HEK293 (cell line): Measurements from ENCODE around the gene LRRC51.
A peak's percentile ranks its signal among the peaks of the same experiment; 100 is the strongest.

ENCODE experiments used
- CTCF ChIP-seq: fragments of 450-650 bp; formaldehyde crosslinking; IDR thresholded peaks from 2 replicates; pipeline ENCODE4 v1.5.1; 2016; ENCODE audit warnings: missing biosample characterization, missing genetic modification characterization
- FEZF1 ChIP-seq: fragments of 450-650 bp; formaldehyde crosslinking; IDR thresholded peaks from 2 replicates; pipeline ENCODE4 v1.5.1; 2016; ENCODE audit warnings: missing biosample characterization, missing genetic modification characterization
- GLIS1 ChIP-seq: fragments of 450-650 bp; formaldehyde crosslinking; IDR thresholded peaks from 2 replicates; pipeline ENCODE4 v1.5.1; 2016; ENCODE audit warnings: missing biosample characterization, missing genetic modification characterization
- GLIS2 ChIP-seq: fragments of 450-650 bp; formaldehyde crosslinking; IDR thresholded peaks from 2 replicates; pipeline ENCODE4 v1.5.1; 2016; ENCODE audit warnings: missing biosample characterization, missing genetic modification characterization
- HOXC10 ChIP-seq: sonication (generic); formaldehyde crosslinking; IDR thresholded peaks from 2 replicates; pipeline ENCODE4 v1.8.1; 2023; ENCODE audit warnings: mild to moderate bottlenecking, missing genetic modification reagents
- HOXD13 ChIP-seq: sonication (generic); formaldehyde crosslinking; IDR thresholded peaks from 2 replicates; pipeline ENCODE4 v1.8.0; 2022; ENCODE audit warnings: missing genetic modification reagents, borderline replicate concordance
- KLF16 ChIP-seq: fragments of 450-650 bp; formaldehyde crosslinking; IDR thresholded peaks from 2 replicates; pipeline ENCODE4 v1.5.1; 2017; ENCODE audit warnings: missing biosample characterization, missing genetic modification characterization
- PRDM6 ChIP-seq: fragments of 450-650 bp; formaldehyde crosslinking; IDR thresholded peaks from 2 replicates; pipeline ENCODE4 v1.5.1; 2017; ENCODE audit warnings: missing biosample characterization, missing genetic modification characterization
- YY1 ChIP-seq: fragments of 450-650 bp; formaldehyde crosslinking; IDR thresholded peaks from 2 replicates; pipeline ENCODE4 v1.5.1; 2018; ENCODE audit warnings: missing biosample characterization, missing genetic modification characterization
- ZBTB21 ChIP-seq: fragments of 450-650 bp; formaldehyde crosslinking; IDR thresholded peaks from 2 replicates; pipeline ENCODE4 v1.5.1; 2017; ENCODE audit warnings: missing biosample characterization, missing genetic modification characterization
- ZFP37 ChIP-seq: fragments of 450-650 bp; formaldehyde crosslinking; IDR thresholded peaks from 2 replicates; pipeline ENCODE4 v1.5.1; 2016; ENCODE audit warnings: missing biosample characterization, missing genetic modification characterization
- ZNF10 ChIP-seq: fragments of 450-650 bp; formaldehyde crosslinking; IDR thresholded peaks from 2 replicates; pipeline ENCODE4 v1.5.1; 2017; ENCODE audit warnings: missing biosample characterization, missing genetic modification characterization
- ZNF114 ChIP-seq: fragments of 450-650 bp; formaldehyde crosslinking; IDR thresholded peaks from 2 replicates; pipeline ENCODE4 v1.5.0; 2017; ENCODE audit warnings: missing biosample characterization, missing genetic modification characterization
- ZNF133 ChIP-seq: fragments of 450-650 bp; formaldehyde crosslinking; IDR thresholded peaks from 2 replicates; pipeline ENCODE4 v1.5.1; 2016; ENCODE audit warnings: missing biosample characterization, missing genetic modification characterization
- ZNF2 ChIP-seq: fragments of 450-650 bp; formaldehyde crosslinking; IDR thresholded peaks from 2 replicates; pipeline ENCODE4 v1.5.1; 2016; ENCODE audit warnings: missing biosample characterization, missing genetic modification characterization
- ZNF223 ChIP-seq: fragments of 450-650 bp; formaldehyde crosslinking; IDR thresholded peaks from 2 replicates; pipeline ENCODE4 v1.5.1; 2016; ENCODE audit warnings: missing biosample characterization, missing genetic modification characterization
- ZNF23 ChIP-seq: fragments of 450-650 bp; formaldehyde crosslinking; IDR thresholded peaks from 2 replicates; pipeline ENCODE4 v1.5.1; 2016; ENCODE audit warnings: missing biosample characterization, missing genetic modification characterization, borderline replicate concordance
- ZNF266 ChIP-seq: fragments of 450-650 bp; formaldehyde crosslinking; IDR thresholded peaks from 2 replicates; pipeline ENCODE4 v1.5.1; 2016; ENCODE audit warnings: missing biosample characterization, missing genetic modification characterization, low read depth
- ZNF292 ChIP-seq: fragments of 450-650 bp; formaldehyde crosslinking; IDR thresholded peaks from 2 replicates; pipeline ENCODE4 v1.5.1; 2016; ENCODE audit warnings: low read depth, missing biosample characterization, missing genetic modification characterization, borderline replicate concordance
- ZNF394 ChIP-seq: fragments of 450-650 bp; formaldehyde crosslinking; IDR thresholded peaks from 2 replicates; pipeline ENCODE4 v1.5.1; 2016; ENCODE audit warnings: missing biosample characterization, missing genetic modification characterization, mild to moderate bottlenecking, moderate library complexity, borderline replicate concordance
- ZNF416 ChIP-seq: fragments of 450-650 bp; formaldehyde crosslinking; IDR thresholded peaks from 2 replicates; pipeline ENCODE4 v1.5.1; 2016; ENCODE audit warnings: missing biosample characterization, missing genetic modification characterization
- ZNF426 ChIP-seq: fragments of 450-650 bp; formaldehyde crosslinking; IDR thresholded peaks from 2 replicates; pipeline ENCODE4 v1.5.1; 2017; ENCODE audit warnings: missing biosample characterization, missing genetic modification characterization, mild to moderate bottlenecking, inconsistent platforms, moderate library complexity
- ZNF433 ChIP-seq: fragments of 450-650 bp; formaldehyde crosslinking; IDR thresholded peaks from 2 replicates; pipeline ENCODE4 v1.5.1; 2016; ENCODE audit warnings: missing biosample characterization, missing genetic modification characterization, low read depth
- ZNF488 ChIP-seq: fragments of 450-650 bp; formaldehyde crosslinking; IDR thresholded peaks from 2 replicates; pipeline ENCODE4 v1.5.1; 2016; ENCODE audit warnings: missing biosample characterization, missing genetic modification characterization
- ZNF555 ChIP-seq: fragments of 450-650 bp; formaldehyde crosslinking; conservative IDR thresholded peaks from 2 replicates; pipeline ENCODE4 v1.5.1; 2017; ENCODE audit warnings: missing biosample characterization, mild to moderate bottlenecking, missing genetic modification characterization, inconsistent platforms
- ZNF561 ChIP-seq: fragments of 450-650 bp; IDR thresholded peaks from 2 replicates; pipeline ENCODE4 v1.5.1; 2018; ENCODE audit warnings: missing biosample characterization, missing genetic modification characterization, borderline replicate concordance
- ZNF580 ChIP-seq: fragments of 450-650 bp; formaldehyde crosslinking; IDR thresholded peaks from 2 replicates; pipeline ENCODE4 v1.5.1; 2016; ENCODE audit warnings: missing biosample characterization, missing genetic modification characterization
- ZNF623 ChIP-seq: fragments of 450-650 bp; formaldehyde crosslinking; IDR thresholded peaks from 2 replicates; pipeline ENCODE4 v1.5.1; 2016; ENCODE audit warnings: missing biosample characterization, missing genetic modification characterization
- ZNF639 ChIP-seq: fragments of 450-650 bp; formaldehyde crosslinking; IDR thresholded peaks from 2 replicates; pipeline ENCODE4 v1.5.1; 2016; ENCODE audit warnings: missing biosample characterization, missing genetic modification characterization
- ZNF660 ChIP-seq: fragments of 450-650 bp; IDR thresholded peaks from 2 replicates; pipeline ENCODE4 v1.5.1; 2018; ENCODE audit warnings: missing biosample characterization, mild to moderate bottlenecking, missing genetic modification characterization
- ZNF670 ChIP-seq: fragments of 450-650 bp; formaldehyde crosslinking; IDR thresholded peaks from 2 replicates; pipeline ENCODE4 v1.5.1; 2016; ENCODE audit warnings: missing biosample characterization, missing genetic modification characterization, low read depth
- ZNF776 ChIP-seq: fragments of 450-650 bp; formaldehyde crosslinking; IDR thresholded peaks from 2 replicates; pipeline ENCODE4 v1.5.0; 2017; ENCODE audit warnings: missing biosample characterization, missing genetic modification characterization, borderline replicate concordance
- TF ChIP-seq, protein P1 (sequence below): fragments of 450-650 bp; formaldehyde crosslinking; IDR thresholded peaks from 2 replicates; pipeline ENCODE4 v1.5.1; 2016; ENCODE audit warnings: missing biosample characterization, missing genetic modification characterization

LRRC51 gene

GRCh38 chr11:72080326-72081183 lies at the start of gene LRRC51, which contains the start of gene NUMA1 (continued):
- TF ChIP-seq ZFP37 (no peak), ZNF776 (tag by site-specific recombination) (no peak), HOXD13 (CRISPR knock-in tag) (no peak), ZNF2 (tag by site-specific recombination) (0 out of 2 replicates have a peak, but pooled peaks have one; percentile 36), YY1 (tag by site-specific recombination) (no peak), PRDM6 (tag by site-specific recombination) (no peak), ZNF660 (no peak), ZNF670 (tag by site-specific recombination) (no peak), ZNF114 (tag by site-specific recombination) (no peak), ZBTB21 (tag by site-specific recombination) (peak; percentile 95), CTCF (tag by site-specific recombination) (no peak), ZNF133 (tag by site-specific recombination) (no peak), ZNF223 (tag by site-specific recombination) (no peak), ZNF639 (tag by site-specific recombination) (no peak), ZNF10 (tag by site-specific recombination) (no peak), FEZF1 (tag by site-specific recombination) (no peak), ZNF580 (0 out of 2 replicates have a peak, but pooled peaks have one; percentile 19), ZNF488 (tag by site-specific recombination) (no peak), ZNF394 (tag by site-specific recombination) (no peak), ZNF555 (no peak), ZNF266 (no peak), ZNF426 (tag by site-specific recombination) (no peak), ZNF416 (tag by site-specific recombination) (no peak), ZNF623 (tag by site-specific recombination) (no peak), ZNF561 (tag by site-specific recombination) (peak; percentile 67; the same call in 1 of the 2 replicates), GLIS1 (tag by site-specific recombination) (peak; percentile 32; the same call in 1 of the 2 replicates), ZNF292 (no peak), KLF16 (tag by site-specific recombination) (peak; percentile 58; the same call in 1 of the 2 replicates), GLIS2 (tag by site-specific recombination) (no peak; the same call in 1 of the 2 replicates), HOXC10 (CRISPR knock-in tag) (no peak), ZNF23 (tag by site-specific recombination) (no peak), ZNF433 (no peak)
- TF ChIP-seq, protein P1, sequence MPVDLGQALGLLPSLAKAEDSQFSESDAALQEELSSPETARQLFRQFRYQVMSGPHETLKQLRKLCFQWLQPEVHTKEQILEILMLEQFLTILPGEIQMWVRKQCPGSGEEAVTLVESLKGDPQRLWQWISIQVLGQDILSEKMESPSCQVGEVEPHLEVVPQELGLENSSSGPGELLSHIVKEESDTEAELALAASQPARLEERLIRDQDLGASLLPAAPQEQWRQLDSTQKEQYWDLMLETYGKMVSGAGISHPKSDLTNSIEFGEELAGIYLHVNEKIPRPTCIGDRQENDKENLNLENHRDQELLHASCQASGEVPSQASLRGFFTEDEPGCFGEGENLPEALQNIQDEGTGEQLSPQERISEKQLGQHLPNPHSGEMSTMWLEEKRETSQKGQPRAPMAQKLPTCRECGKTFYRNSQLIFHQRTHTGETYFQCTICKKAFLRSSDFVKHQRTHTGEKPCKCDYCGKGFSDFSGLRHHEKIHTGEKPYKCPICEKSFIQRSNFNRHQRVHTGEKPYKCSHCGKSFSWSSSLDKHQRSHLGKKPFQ (tag by site-specific recombination) = peak; percentile 25; the same call in 1 of the 2 replicates
